HepG2 (cell line): ENCODE results near the gene KIAA0825. TPM values are rescaled to one million over a fixed set of nuclear protein-coding genes. Genes with fewer than 3 reads are reported as not detected.
A peak's percentile ranks its signal among the peaks of the same experiment; 100 is the strongest.

Experiments used
- ATAC-seq: fragments of 200-7000 bp; cut with Tn5 transposase; 3 replicates; pipeline ENCODE4 v1.9.1; 2020; ENCODE audit warnings: mild to moderate bottlenecking, moderate library complexity
- BruUV-seq: library from RNA; stranded (reverse); fragments of 400-500 nt; replicated peaks from 2 replicates; lab custom pipeline; 2021; lab: Mats Ljungman, UMichigan
- CTCF ChIA-PET: fragments of 300-600 bp; formaldehyde crosslinking; extraction: SDS; loops from one replicate; lab custom pipeline; 2021; ENCODE audit warnings: low total read pairs, inconsistent platforms, low intra/inter-chr PET ratio; lab: Yijun Ruan, JAX
- POLR2A ChIA-PET: fragments of 350-600 bp; sonication (Branson Sonifier 250); formaldehyde crosslinking; loops from one replicate; lab custom pipeline; 2020; ENCODE audit warnings: antibody characterized with exemption, inconsistent platforms; lab: Yijun Ruan, JAX
- DNase-seq: peaks from one replicate; pipeline ENCODE4 v3.0.0-alpha.2; 2015; ENCODE audit warnings: low spot score
- FAIRE-seq: peaks from 3 replicates; lab custom pipeline; 2011; peaks lifted over from hg19 to GRCh38; lab: Jason Lieb, UNC
- H2AFZ ChIP-seq: one replicate; pipeline ENCODE4 v1.6.1; 2011; ENCODE audit warnings: low read length, inconsistent platforms
- H3K27ac ChIP-seq: fragments of 300-600 bp; 3 replicates; pipeline ENCODE4 v1.8.0; 2011; ENCODE audit warnings: mixed run types, mild to moderate bottlenecking, mixed read lengths, low read length, inconsistent platforms; ENCODE audit not compliant: insufficient read depth; ENCODE audit errors: extremely low read length
- H3K27me3 ChIP-seq, 2 experiments: fragments of 200-600 bp in 1 of 2; 2 replicates in 1 of 2; 3 replicates in 1 of 2; pipeline versions ENCODE4 v1.6.0 to v1.8.0; 2011; ENCODE audit warnings: low read length in 2 of 2, mild to moderate bottlenecking in 2 of 2, moderate library complexity in 2 of 2, inconsistent platforms in 1 of 2; ENCODE audit not compliant: insufficient read depth in 2 of 2, control insufficient read depth in 1 of 2
- H3K36me3 ChIP-seq, 2 experiments: fragments of 200-600 bp in 1 of 2; replicated peaks in 1 of 2; 2 replicates in 1 of 2; 3 replicates in 1 of 2; pipeline versions ENCODE4 v1.5.1 to v1.8.0; 2011; ENCODE audit warnings: low read length in 2 of 2, inconsistent platforms in 1 of 2; ENCODE audit not compliant: insufficient read depth in 2 of 2, control insufficient read depth in 1 of 2
- H3K4me1 ChIP-seq: 2 replicates; pipeline ENCODE4 v1.5.1; 2012; ENCODE audit warnings: low read length, inconsistent platforms; ENCODE audit not compliant: insufficient read depth
- H3K4me2 ChIP-seq: 2 replicates; pipeline ENCODE4 v1.6.0; 2011; ENCODE audit warnings: low read depth, low read length, inconsistent platforms
- H3K4me3 ChIP-seq, 3 experiments: fragments of 200-600 bp in 1 of 3; sonication (generic), shearing (Covaris generic) in 1 of 3; replicated peaks in 1 of 3; 2 replicates each; pipeline ENCODE4 v1.5.1; 2011 to 2016; ENCODE audit warnings: low read length in 3 of 3, inconsistent platforms in 2 of 3, low read depth in 2 of 3, mild to moderate bottlenecking in 2 of 3, control low read depth in 1 of 3, mixed read lengths in 1 of 3; ENCODE audit not compliant: insufficient read depth in 1 of 3
- H3K79me2 ChIP-seq: one replicate; pipeline ENCODE4 v1.6.1; 2011; ENCODE audit warnings: low read length, inconsistent platforms; ENCODE audit not compliant: insufficient read depth
- H3K9ac ChIP-seq: 2 replicates; pipeline ENCODE4 v1.6.0; 2011; ENCODE audit warnings: mild to moderate bottlenecking, low read depth, low read length, inconsistent platforms; ENCODE audit not compliant: insufficient read depth
- H3K9me3 ChIP-seq: 2 replicates; pipeline ENCODE4 v1.5.1; 2012; ENCODE audit warnings: mild to moderate bottlenecking, low read length
- H4K20me1 ChIP-seq: 2 replicates; pipeline ENCODE4 v1.6.0; 2011; ENCODE audit warnings: inconsistent platforms, mild to moderate bottlenecking, low read length, moderate library complexity; ENCODE audit not compliant: insufficient read depth
- AGO2 ChIP-seq: fragments of 200-400 bp; formaldehyde crosslinking; optimal IDR thresholded peaks from 2 replicates; pipeline ENCODE3; 2017; ENCODE audit warnings: mild to moderate bottlenecking, low read depth, low read length, moderate library complexity
- MLLT10 ChIP-seq: sonication (generic); formaldehyde crosslinking; IDR thresholded peaks from 2 replicates; pipeline ENCODE4 v1.4.0; 2020; ENCODE audit warnings: missing genetic modification reagents
- PITX1 ChIP-seq: sonication (generic); formaldehyde crosslinking; IDR thresholded peaks from 2 replicates; pipeline ENCODE4 v1.5.1; 2020; ENCODE audit warnings: mild to moderate bottlenecking, missing genetic modification reagents
- RFX1 ChIP-seq: fragments of 450-650 bp; IDR thresholded peaks from 2 replicates; pipeline ENCODE4 v1.6.1; 2017
- SMAD1 ChIP-seq: sonication (generic); formaldehyde crosslinking; IDR thresholded peaks from 2 replicates; pipeline ENCODE4 v1.4.0; 2020; ENCODE audit warnings: missing genetic modification reagents, low read depth, mild to moderate bottlenecking, borderline replicate concordance
- ZBTB7B ChIP-seq: sonication (generic); formaldehyde crosslinking; IDR thresholded peaks from 2 replicates; pipeline ENCODE4 v1.4.0; 2020; ENCODE audit warnings: missing genetic modification reagents
- WGBS: methylation state at CpG from one replicate; pipeline ENCODE4 v1.1.6; 2017; ENCODE audit warnings: low lambda C conversion rate; 5-methylcytosine and 5-hydroxymethylcytosine counted together
- in situ Hi-C: cut with HindIII; loops from 2 replicates; pipeline ENCODE4 v1.10.0; 2017; ENCODE audit warnings: low pct_unique_long_range_greater_than_20kb; ENCODE audit not compliant: extremely low pct_ligation_motif_present
- intact Hi-C: fragments of 100-400 bp; cut with micrococcal nuclease; formaldehyde crosslinking; loops from one replicate; pipeline ENCODE4 v1.10.0; 2022; ENCODE audit not compliant: unreplicated experiment
- polyA plus RNA-seq, 8 experiments: library from polyadenylated mRNA; depleted of rRNA in 3 of 8; stranded (reverse) in 7 of 8; unstranded in 1 of 8; fragments of >200 nt; fragmentation: Illumina TruSeq in 4 of 8; extraction: Trizol in 4 of 8; gene quantifications; 2 replicates each; pipeline versions ENCODE4 v1.2.1 to v1.2.3, GENCODE V29; 2011 to 2016; ENCODE audit warnings: low read depth in 4 of 8, missing spikeins in 1 of 8, mixed read lengths in 1 of 8; ENCODE audit not compliant: insufficient read depth in 1 of 8
- total RNA-seq, 5 experiments: library from RNA; depleted of rRNA; stranded (reverse); fragments of >200 nt; fragmentation: Illumina TruSeq; extraction: Trizol; gene quantifications; 2 replicates each; pipeline ENCODE4 v1.2.3, GENCODE V29; 2016; ENCODE audit warnings: low read depth in 1 of 5
- TF ChIP-seq, protein P1 (sequence below): sonication (generic); formaldehyde crosslinking; IDR thresholded peaks from 2 replicates; pipeline ENCODE4 v1.4.0; 2020; ENCODE audit warnings: missing genetic modification reagents, borderline replicate concordance

KIAA0825 gene
- total and polyA plus RNA-seq, 2 of the 13 experiments (the other 11 are each of a cell fraction or from before 2014, with no cell fraction given), result 0.05 to 0.51 TPM

DNA sequence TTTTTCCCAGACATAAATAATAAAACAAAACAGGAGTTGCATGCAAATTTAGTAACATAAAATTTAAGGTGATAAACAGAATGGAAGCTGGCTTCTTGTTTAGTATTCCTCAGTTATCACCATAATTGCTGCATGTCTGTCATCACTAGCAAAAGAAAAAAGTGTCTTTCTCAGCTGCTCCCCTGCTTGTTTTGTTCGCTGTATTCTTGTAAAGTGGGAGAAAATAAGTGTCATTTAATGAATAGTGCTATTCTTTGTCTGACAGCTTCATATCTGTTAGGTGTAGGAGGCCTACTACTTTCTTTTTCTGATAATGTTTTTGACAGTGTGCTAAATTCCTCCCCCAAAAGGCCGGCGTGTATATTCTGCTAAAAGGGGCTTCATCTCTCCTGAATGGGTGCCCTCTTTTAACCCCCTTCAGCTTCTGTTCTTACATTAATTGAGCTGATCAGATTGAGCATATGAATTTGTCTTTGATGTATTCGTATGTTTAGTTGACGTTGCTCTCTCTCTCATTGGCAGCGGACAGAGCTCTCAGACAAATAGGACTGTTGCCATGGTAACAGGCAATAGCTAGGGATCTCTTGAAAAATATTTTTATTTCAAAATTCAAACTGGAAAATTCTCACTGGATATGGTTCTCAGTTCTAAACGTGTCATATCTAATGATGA is 303.8 kb downstream of the KIAA0825 start:
- no peak overlapping the region for H2AFZ ChIP-seq
- ChIA-PET POLR2A (no interaction called here), CTCF (no interaction called here)
- H3K4me2 ChIP-seq, result no peak overlapping the region
- no peak for FAIRE-seq
- no TSS peak for BruUV-seq
- intact Hi-C loops, result no loop called here
- no peak for ATAC-seq
- no peaks in the 10 kb centered on the region; a peak in 1 of 5 replicates for H3K27me3 ChIP-seq
- no peaks in the 10 kb centered on the region for H3K4me1 ChIP-seq
- DNase-seq, result no peak
- H3K9ac ChIP-seq, result no peak overlapping the region
- in situ Hi-C loops, result no loop called here
- WGBS, result 36% methylated on average over 7 of the region's 7 CpGs
- no peaks in the 10 kb centered on the region for H3K9me3 ChIP-seq
- no peak overlapping the region for H3K27ac ChIP-seq
- H3K79me2 ChIP-seq, result no peaks in the 10 kb centered on the region
- H3K4me3 ChIP-seq, result no peak overlapping the region
- no peak for TF ChIP-seq PITX1
- no peak for TF ChIP-seq ZBTB7B
- TF ChIP-seq RFX1, result peak; percentile 42; the same call in 1 of the 2 replicates
- no peak for TF ChIP-seq SMAD1
- TF ChIP-seq AGO2, result no peak
- TF ChIP-seq, protein P1, sequence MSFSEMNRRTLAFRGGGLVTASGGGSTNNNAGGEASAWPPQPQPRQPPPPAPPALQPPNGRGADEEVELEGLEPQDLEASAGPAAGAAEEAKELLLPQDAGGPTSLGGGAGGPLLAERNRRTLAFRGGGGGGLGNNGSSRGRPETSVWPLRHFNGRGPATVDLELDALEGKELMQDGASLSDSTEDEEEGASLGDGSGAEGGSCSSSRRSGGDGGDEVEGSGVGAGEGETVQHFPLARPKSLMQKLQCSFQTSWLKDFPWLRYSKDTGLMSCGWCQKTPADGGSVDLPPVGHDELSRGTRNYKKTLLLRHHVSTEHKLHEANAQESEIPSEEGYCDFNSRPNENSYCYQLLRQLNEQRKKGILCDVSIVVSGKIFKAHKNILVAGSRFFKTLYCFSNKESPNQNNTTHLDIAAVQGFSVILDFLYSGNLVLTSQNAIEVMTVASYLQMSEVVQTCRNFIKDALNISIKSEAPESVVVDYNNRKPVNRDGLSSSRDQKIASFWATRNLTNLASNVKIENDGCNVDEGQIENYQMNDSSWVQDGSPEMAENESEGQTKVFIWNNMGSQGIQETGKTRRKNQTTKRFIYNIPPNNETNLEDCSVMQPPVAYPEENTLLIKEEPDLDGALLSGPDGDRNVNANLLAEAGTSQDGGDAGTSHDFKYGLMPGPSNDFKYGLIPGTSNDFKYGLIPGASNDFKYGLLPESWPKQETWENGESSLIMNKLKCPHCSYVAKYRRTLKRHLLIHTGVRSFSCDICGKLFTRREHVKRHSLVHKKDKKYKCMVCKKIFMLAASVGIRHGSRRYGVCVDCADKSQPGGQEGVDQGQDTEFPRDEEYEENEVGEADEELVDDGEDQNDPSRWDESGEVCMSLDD, result no peak
- TF ChIP-seq MLLT10 (CRISPR knock-in tag), result no peak
- H3K36me3 ChIP-seq, result no peaks in the 10 kb centered on the region
- H4K20me1 ChIP-seq, result no peaks in the 10 kb centered on the region
